B cell (primary cell): ENCODE results near the gene BNIP3. TPM values are rescaled to one million over a fixed set of nuclear protein-coding genes. Genes with fewer than 3 reads are reported as not detected.

ENCODE experiments used
- ATAC-seq: fragments of 200-7000 bp; cut with Tn5 transposase; one replicate; pipeline ENCODE4 v1.10.0; 2021; ENCODE audit warnings: low read depth, mild to moderate bottlenecking, moderate number of reproducible peaks, moderate library complexity
- CTCF ChIA-PET: fragments of 350-600 bp; sonication (Branson Sonifier 250); formaldehyde crosslinking; loops from one replicate; lab custom pipeline; 2021; ENCODE audit warnings: antibody characterized with exemption, inconsistent platforms; lab: Charles Lee
- POLR2A ChIA-PET: fragments of 350-600 bp; sonication (Branson Sonifier 250); formaldehyde crosslinking; loops from one replicate; lab custom pipeline; 2021; ENCODE audit warnings: antibody characterized with exemption; lab: Charles Lee
- DNase-seq: peaks from one replicate; pipeline ENCODE4 v3.0.0; 2013
- H2AFZ ChIP-seq: 2 replicates; pipeline ENCODE4 v1.6.1; 2012; ENCODE audit warnings: mild to moderate bottlenecking, low read depth, low read length; ENCODE audit not compliant: insufficient read depth, poor library complexity, severe bottlenecking
- H3K27ac ChIP-seq, 2 donors: 1 replicate in 1 of 2; 2 replicates in 1 of 2; pipeline ENCODE4 v1.5.1; 2012 to 2013; ENCODE audit warnings: low read length in 2 of 2, mild to moderate bottlenecking in 2 of 2, moderate library complexity in 1 of 2
- H3K27me3 ChIP-seq, 4 experiments: fragments of 200-600 bp in 1 of 4; sonication (generic) in 1 of 4; replicated peaks in 1 of 4; 1 replicate in 2 of 4; 2 replicates in 2 of 4; pipeline versions ENCODE4 v1.6.1 to v1.7.0; 2013 to 2016; ENCODE audit warnings: low read length in 3 of 4, mild to moderate bottlenecking in 2 of 4, mixed read lengths in 1 of 4, moderate library complexity in 1 of 4; ENCODE audit not compliant: insufficient read depth in 4 of 4, control insufficient read depth in 3 of 4; ENCODE audit errors: control extremely low read depth in 1 of 4
- H3K36me3 ChIP-seq, 2 experiments: replicated peaks in 1 of 2; 1 replicate in 1 of 2; 2 replicates in 1 of 2; pipeline versions ENCODE4 v1.6.1 to v1.7.1; 2013; ENCODE audit warnings: low read length in 1 of 2; ENCODE audit not compliant: insufficient read depth in 2 of 2, control insufficient read depth in 1 of 2; ENCODE audit errors: control extremely low read depth in 1 of 2, extremely low read depth in 1 of 2
- H3K4me1 ChIP-seq, 2 donors: fragments of 200-600 bp in 1 of 2; sonication (generic) in 1 of 2; 1 replicate in 1 of 2; 2 replicates in 1 of 2; pipeline versions ENCODE4 v1.5.1 to v1.6.1; 2013 to 2017; ENCODE audit warnings: low read length in 2 of 2; ENCODE audit not compliant: control insufficient read depth in 2 of 2, insufficient read depth in 2 of 2
- H3K4me2 ChIP-seq: replicated peaks from 2 replicates; pipeline ENCODE3; 2012; ENCODE audit warnings: mild to moderate bottlenecking, low read depth, low read length; ENCODE audit not compliant: poor library complexity, severe bottlenecking
- H3K4me3 ChIP-seq, 5 experiments: fragments of 200-600 bp in 1 of 5; sonication (generic) in 1 of 5; 1 replicate in 3 of 5; 2 replicates in 2 of 5; pipeline versions ENCODE4 v1.5.1 to v1.7.0; 2011 to 2016; ENCODE audit warnings: low read length in 4 of 5, mild to moderate bottlenecking in 4 of 5, low read depth in 2 of 5, control low read depth in 1 of 5, moderate library complexity in 1 of 5; ENCODE audit not compliant: insufficient read depth in 1 of 5; ENCODE audit errors: control extremely low read depth in 1 of 5, extremely low read depth in 1 of 5
- H3K79me2 ChIP-seq: fragments of 200-600 bp; sonication (generic); one replicate; pipeline ENCODE4 v1.6.0; 2016; ENCODE audit warnings: low read length; ENCODE audit not compliant: control insufficient read depth, insufficient read depth
- H3K9ac ChIP-seq: fragments of 200-600 bp; sonication (generic); 2 replicates; pipeline ENCODE4 v1.6.1; 2017; ENCODE audit warnings: mild to moderate bottlenecking, low read length, moderate library complexity
- H3K9me3 ChIP-seq, 3 donors: one replicate each; pipeline versions ENCODE4 v1.6.1 to v1.7.1; 2013; ENCODE audit warnings: low read length in 2 of 3; ENCODE audit not compliant: control insufficient read depth in 2 of 3, insufficient read depth in 1 of 3; ENCODE audit errors: control extremely low read depth in 1 of 3
- H4K20me1 ChIP-seq: 2 replicates; pipeline ENCODE4 v1.6.0; 2012; ENCODE audit warnings: mild to moderate bottlenecking, low read length; ENCODE audit not compliant: insufficient read depth, control insufficient read depth, poor library complexity, severe bottlenecking
- H3K27ac Mint-ChIP-seq: one replicate; pipeline ENCODE4 v1.8.0; 2021; ENCODE audit warnings: mixed read lengths
- H3K27me3 Mint-ChIP-seq: one replicate; pipeline ENCODE4 v1.8.0; 2021; ENCODE audit warnings: mixed read lengths
- H3K4me1 Mint-ChIP-seq: one replicate; pipeline ENCODE4 v1.8.0; 2021; ENCODE audit warnings: mixed read lengths
- H3K4me3 Mint-ChIP-seq: one replicate; pipeline ENCODE4 v1.8.0; 2021; ENCODE audit warnings: mixed read lengths
- H3K9me3 Mint-ChIP-seq: one replicate; pipeline ENCODE4 v1.8.0; 2022; ENCODE audit warnings: mixed read lengths; ENCODE audit not compliant: insufficient read depth
- EZH2 ChIP-seq: IDR thresholded peaks from 2 replicates; pipeline ENCODE4 v1.6.1; 2012; ENCODE audit warnings: borderline replicate concordance, low read depth, mild to moderate bottlenecking, moderate library complexity, low read length; ENCODE audit not compliant: insufficient read depth, poor library complexity, severe bottlenecking
- WGBS: methylation state at CpG from one replicate; pipeline ENCODE4 v1.1.5; 2013; ENCODE audit warnings: missing lambda C conversion rate; ENCODE audit not compliant: insufficient coverage; 5-methylcytosine and 5-hydroxymethylcytosine counted together
- intact Hi-C: fragments of 100-400 bp; cut with micrococcal nuclease; formaldehyde crosslinking; loops from one replicate; pipeline ENCODE4 v1.10.0; 2022
- polyA plus RNA-seq: library from polyadenylated mRNA; depleted of rRNA; stranded (reverse); fragments of >200 nt; gene quantifications from 2 replicates; pipeline ENCODE4 v1.2.3, GENCODE V29; 2012
- total RNA-seq, 2 donors: library from RNA; stranded (reverse); fragments of 120-200 nt in 1 of 2; gene quantifications; 1 replicate in 1 of 2; 2 replicates in 1 of 2; pipeline versions ENCODE4 v1.2.3 to v1.2.4, GENCODE V29; 2013 to 2022
- TF ChIP-seq, protein P1 (sequence below): fragments of 200-600 bp; IDR thresholded peaks from one replicate; pipeline ENCODE4 v1.8.0; 2022; ENCODE audit warnings: antibody characterized with exemption, mild to moderate bottlenecking

The BNIP3 gene
- total and polyA plus RNA-seq, 2 donors (not counting 1 experiment from before 2014, with no cell fraction given), result 7.1 to 10.9 TPM

DNA sequence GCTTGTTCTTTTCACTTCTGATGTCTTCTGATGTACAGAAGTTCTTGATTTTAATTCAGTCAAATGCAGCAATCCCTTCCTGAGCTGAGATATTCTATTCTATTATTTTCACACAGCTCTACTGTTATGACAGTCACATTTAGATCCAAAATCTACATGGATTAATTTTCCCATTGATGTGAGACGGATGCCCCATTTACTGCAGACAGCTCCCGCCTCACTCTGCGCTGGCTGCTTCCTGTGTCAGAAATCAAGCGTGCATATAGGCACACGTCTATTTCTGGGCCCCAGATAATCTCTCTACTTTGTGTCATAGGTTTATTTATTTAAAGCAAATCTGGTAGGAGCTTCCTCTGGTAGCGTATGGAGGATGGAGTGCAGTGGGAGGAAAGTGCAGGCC is 6.7 kb downstream of the BNIP3 start:
- TF ChIP-seq, protein P1, sequence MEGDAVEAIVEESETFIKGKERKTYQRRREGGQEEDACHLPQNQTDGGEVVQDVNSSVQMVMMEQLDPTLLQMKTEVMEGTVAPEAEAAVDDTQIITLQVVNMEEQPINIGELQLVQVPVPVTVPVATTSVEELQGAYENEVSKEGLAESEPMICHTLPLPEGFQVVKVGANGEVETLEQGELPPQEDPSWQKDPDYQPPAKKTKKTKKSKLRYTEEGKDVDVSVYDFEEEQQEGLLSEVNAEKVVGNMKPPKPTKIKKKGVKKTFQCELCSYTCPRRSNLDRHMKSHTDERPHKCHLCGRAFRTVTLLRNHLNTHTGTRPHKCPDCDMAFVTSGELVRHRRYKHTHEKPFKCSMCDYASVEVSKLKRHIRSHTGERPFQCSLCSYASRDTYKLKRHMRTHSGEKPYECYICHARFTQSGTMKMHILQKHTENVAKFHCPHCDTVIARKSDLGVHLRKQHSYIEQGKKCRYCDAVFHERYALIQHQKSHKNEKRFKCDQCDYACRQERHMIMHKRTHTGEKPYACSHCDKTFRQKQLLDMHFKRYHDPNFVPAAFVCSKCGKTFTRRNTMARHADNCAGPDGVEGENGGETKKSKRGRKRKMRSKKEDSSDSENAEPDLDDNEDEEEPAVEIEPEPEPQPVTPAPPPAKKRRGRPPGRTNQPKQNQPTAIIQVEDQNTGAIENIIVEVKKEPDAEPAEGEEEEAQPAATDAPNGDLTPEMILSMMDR, result no peak
- TF ChIP-seq EZH2, result no peak
- Histone ChIP-seq H3K79me2 (peaks cover 3% of the 10 kb centered on the region), H4K20me1 (peaks cover 10% of the 10 kb centered on the region), H3K27me3 (no peaks in the 10 kb centered on the region), H3K4me3 (no peak overlapping the region), H3K9ac (no peak overlapping the region), H3K27ac (no peak overlapping the region), H2AFZ (no peak overlapping the region), H3K36me3 (peaks cover 0 to 3% of the 10 kb centered on the region in 2 experiments), H3K9me3 (peaks cover 0 to 3% (median 0%) of the 10 kb centered on the region in 3 donors), H3K4me1 (peaks cover 0 to under 1% of the 10 kb centered on the region in 2 donors), H3K4me2 (no peak overlapping the region)
- Mint-ChIP-seq H3K9me3 (no peaks in the 10 kb centered on the region), H3K4me3 (no peak overlapping the region), H3K4me1 (peaks cover 11% of the 10 kb centered on the region), H3K27me3 (no peaks in the 10 kb centered on the region), H3K27ac (no peak overlapping the region)
- intact Hi-C loops, result no loop called here
- ATAC-seq, result no peak
- ChIA-PET CTCF (no interaction called here), POLR2A (no interaction called here)
- DNase-seq, result no peak
- WGBS, result 90% methylated on average over 2 of the region's 6 CpGs

DNA sequence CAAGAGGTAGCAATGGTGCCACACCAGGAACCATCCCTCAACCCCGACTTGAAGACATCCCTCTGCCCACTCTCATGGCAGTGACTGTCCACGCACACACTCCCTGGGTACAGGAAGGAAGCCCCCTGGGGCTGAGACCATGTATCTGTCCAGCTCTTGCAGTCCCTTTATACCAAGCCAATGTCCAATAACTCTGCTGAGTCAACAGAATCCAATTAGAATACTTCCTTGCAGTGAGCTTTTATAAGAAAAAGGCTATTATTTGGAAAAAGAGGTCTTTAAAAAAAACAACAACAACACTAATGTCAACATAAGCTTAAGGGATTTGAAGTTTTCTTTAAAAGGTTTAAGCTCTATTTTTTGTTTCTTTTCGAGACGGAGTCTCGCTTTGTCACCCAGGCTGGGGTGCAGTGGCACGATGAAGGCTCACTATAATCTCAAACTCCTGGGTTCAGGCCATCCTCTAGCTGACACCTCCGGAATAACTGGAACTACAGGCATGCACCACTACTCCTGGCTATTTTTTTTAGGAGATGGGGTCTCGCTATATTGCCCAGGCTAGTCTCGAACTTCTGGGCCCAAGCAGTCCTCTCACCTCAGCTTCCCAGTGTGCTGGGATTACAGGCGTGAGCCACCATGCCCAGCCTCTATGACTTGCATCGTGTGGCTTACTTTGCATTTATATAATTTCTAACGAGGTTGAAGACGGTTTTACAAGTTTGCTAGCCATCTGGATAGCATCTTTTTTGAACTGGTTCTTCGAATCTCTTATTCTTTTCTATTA is 7.5 kb downstream of the BNIP3 start:
- POLR2A ChIA-PET, result no interaction called here
- H3K4me1 ChIP-seq, result no peaks in the 10 kb centered on the region
- peaks cover 0 to 10% of the 10 kb centered on the region in 2 experiments for H3K36me3 ChIP-seq
- no peak overlapping the region for H3K27ac Mint-ChIP-seq
- no peak overlapping the region for H3K27ac ChIP-seq
- ATAC-seq, result no peak
- no peak overlapping the region for H3K9ac ChIP-seq
- WGBS, result 89% methylated on average over 13 of the region's 14 CpGs
- CTCF ChIA-PET, result no interaction called here
- TF ChIP-seq EZH2, result no peak
- TF ChIP-seq, protein P1, result no peak
- intact Hi-C loops, result no loop called here
- no peaks in the 10 kb centered on the region for H3K9me3 Mint-ChIP-seq
- DNase-seq, result no peak
- no peak overlapping the region for H3K4me3 Mint-ChIP-seq
- peaks cover 6% of the 10 kb centered on the region for H3K4me1 Mint-ChIP-seq
- H3K27me3 ChIP-seq, result no peaks in the 10 kb centered on the region
- peaks cover 4% of the 10 kb centered on the region for H4K20me1 ChIP-seq
- H3K4me3 ChIP-seq, result no peak overlapping the region
- H3K79me2 ChIP-seq, result peaks cover 3% of the 10 kb centered on the region
- H2AFZ ChIP-seq, result no peak overlapping the region
- H3K4me2 ChIP-seq, result no peak overlapping the region
- H3K27me3 Mint-ChIP-seq, result no peaks in the 10 kb centered on the region
- peaks cover 0 to 3% (median 0%) of the 10 kb centered on the region in 3 donors for H3K9me3 ChIP-seq
